Ovary (tissue), 10 donors: Measurements from ENCODE around the gene CD3E. TPM values are rescaled to one million over a fixed set of nuclear protein-coding genes. Genes with fewer than 3 reads are reported as not detected.

Experiments
- DNase-seq, 5 donors: peaks; one replicate each; pipeline ENCODE4 v3.0.0-alpha.2; 2019 to 2020
- H3K27ac ChIP-seq, 2 donors: fragments of 200-600 bp; one replicate each; pipeline versions ENCODE4 v1.5.1 to v1.8.0; 2019 to 2022
- H3K27me3 ChIP-seq: fragments of 200-600 bp; one replicate; pipeline ENCODE4 v1.8.0; 2022
- H3K36me3 ChIP-seq: fragments of 200-600 bp; sonication (generic); one replicate; pipeline ENCODE4 v1.5.1; 2019
- H3K4me1 ChIP-seq: one replicate; pipeline ENCODE4 v1.8.1; 2013; ENCODE audit warnings: mild to moderate bottlenecking, moderate library complexity; ENCODE audit not compliant: insufficient read depth
- H3K4me3 ChIP-seq: fragments of 200-600 bp; sonication (generic); one replicate; pipeline ENCODE4 v1.5.1; 2017
- H3K9me3 ChIP-seq, 2 donors: fragments of 200-600 bp in 1 of 2; sonication (generic) in 1 of 2; one replicate each; pipeline versions ENCODE4 v1.5.1 to v1.8.1; 2013 to 2019; ENCODE audit warnings: mild to moderate bottlenecking in 1 of 2, moderate library complexity in 1 of 2
- EP300 ChIP-seq: sonication (generic); formaldehyde crosslinking; IDR thresholded peaks from one replicate; pipeline ENCODE4 v1.6.1; 2017; ENCODE audit warnings: antibody characterized with exemption
- POLR2A ChIP-seq: fragments of 450-650 bp; IDR thresholded peaks from one replicate; pipeline ENCODE4 v1.6.1; 2017; ENCODE audit warnings: antibody characterized with exemption, mild to moderate bottlenecking, moderate library complexity
- WGBS, 3 donors: extraction: QIAGEN DNeasy Blood & Tissue Kit in 1 of 3; methylation state at CpG; one replicate each; pipeline versions ENCODE4 v1.1.5 to v1.1.7; 2013 to 2017; 5-methylcytosine and 5-hydroxymethylcytosine counted together
- intact Hi-C, 4 donors: fragments of 100-400 bp; cut with DNase I; formaldehyde crosslinking; loops; one replicate each; pipeline versions ENCODE4 v1.11.0 to v1.15.1; 2022 to 2023
- long read RNA-seq, 3 donors: library from polyadenylated mRNA in 2 of 3; unstranded in 2 of 3; transcript quantifications; one replicate each; pipeline ENCODE4 v2.0.0 and lab custom pipeline, GENCODE V29; 2021 to 2026
- polyA plus RNA-seq, 2 donors: library from polyadenylated mRNA; stranded (reverse); fragments of 200-250 nt in 1 of 2; fragments of 350-450 nt in 1 of 2; fragmentation: Illumina TruSeq in 1 of 2; extraction: RNeasy Lipid Tissue Mini Kit (QIAGEN cat#74804) in 1 of 2; gene quantifications; one replicate each; pipeline ENCODE4 v1.2.3, GENCODE V29; 2013 to 2014
- total RNA-seq, 7 donors: library from RNA; depleted of rRNA in 2 of 7; stranded (reverse); fragments of >200 nt in 2 of 7; fragmentation: NEBNext Ultra II Directional in 3 of 7; extraction: Animal tissue kit (Norgen Biotek cat#: 25700) in 3 of 7; gene quantifications; one replicate each; pipeline versions ENCODE4 v1.1.0 to v1.2.4, GENCODE V29; 2016 to 2023
- TF ChIP-seq, protein P1 (sequence below), 3 donors: fragments of 450-650 bp in 2 of 3; fragments of 200-600 bp in 1 of 3; IDR thresholded peaks; one replicate each; pipeline versions ENCODE4 v1.5.1 to v1.8.0; 2016 to 2022; ENCODE audit warnings: antibody characterized with exemption in 3 of 3, mild to moderate bottlenecking in 1 of 3
- donor health status: DM: no; HTN: no; CAD: no; lungs with moderate emphysema.
- donor health status: DM: no; HTN: no; CAD: no.
- donor health status: Bipolar disorder and iron deficiency.
- donor health status: DM: yes; HTN: yes; CAD: no.
- donor health status: DM: no; HTN: no; CAD: no.
- donor health status: DM: yes; HTN: yes; CAD: no.

CD3E gene
- total RNA-seq = 1 to 10 TPM in 2 of 7 donors, under 1 TPM in 4, not detected in 1; 0.36 to 2.5 (median 0.59) TPM
- polyA plus RNA-seq = 10 to 100 TPM in 1 of 2 donors, under 1 TPM in 1; 0.94 to 11.0 TPM
- long read RNA-seq, donor 1 = 0 reads
- long read RNA-seq, donor 2 = 0 reads
- long read RNA-seq, donor 3, partial matches to known transcripts = 0 of 2 reads
- long read RNA-seq, donor 3, other reads (novel, unspliced or antisense) = 2 of 2 reads

DNA sequence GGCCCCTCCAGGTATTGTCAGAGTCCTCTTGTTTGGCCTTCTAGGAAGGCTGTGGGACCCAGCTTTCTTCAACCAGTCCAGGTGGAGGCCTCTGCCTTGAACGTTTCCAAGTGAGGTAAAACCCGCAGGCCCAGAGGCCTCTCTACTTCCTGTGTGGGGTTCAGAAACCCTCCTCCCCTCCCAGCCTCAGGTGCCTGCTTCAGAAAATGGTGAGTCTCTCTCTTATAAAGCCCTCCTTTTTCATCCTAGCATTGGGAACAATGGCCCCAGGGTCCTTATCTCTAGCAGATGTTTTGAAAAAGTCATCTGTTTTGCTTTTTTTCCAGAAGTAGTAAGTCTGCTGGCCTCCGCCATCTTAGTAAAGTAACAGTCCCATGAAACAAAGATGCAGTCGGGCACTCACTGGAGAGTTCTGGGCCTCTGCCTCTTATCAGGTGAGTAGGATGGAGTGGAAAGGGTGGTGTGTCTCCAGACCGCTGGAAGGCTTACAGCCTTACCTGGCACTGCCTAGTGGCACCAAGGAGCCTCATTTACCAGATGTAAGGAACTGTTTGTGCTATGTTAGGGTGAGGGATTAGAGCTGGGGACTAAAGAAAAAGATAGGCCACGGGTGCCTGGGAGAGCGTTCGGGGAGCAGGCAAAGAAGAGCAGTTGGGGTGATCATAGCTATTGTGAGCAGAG, at the start of gene CD3E:
Gene CD3E, plus strand, starts transcription at position 163 of the 681 bp plus-strand sequence. Its CDS starts 223 bp downstream, at position 386.
- no peaks in the 10 kb centered on the region for H3K9me3 ChIP-seq
- intact Hi-C loops = no loop called here
- H3K27ac ChIP-seq = no peak within 1 kb of the TSS
- WGBS, 3 donors = 71 to 81% (median 80%) methylated on average over 8 of the region's 8 CpGs
- no peaks in the 10 kb centered on the region for H3K36me3 ChIP-seq
- H3K4me3 ChIP-seq = no peak within 1 kb of the TSS
- TF ChIP-seq, protein P1, sequence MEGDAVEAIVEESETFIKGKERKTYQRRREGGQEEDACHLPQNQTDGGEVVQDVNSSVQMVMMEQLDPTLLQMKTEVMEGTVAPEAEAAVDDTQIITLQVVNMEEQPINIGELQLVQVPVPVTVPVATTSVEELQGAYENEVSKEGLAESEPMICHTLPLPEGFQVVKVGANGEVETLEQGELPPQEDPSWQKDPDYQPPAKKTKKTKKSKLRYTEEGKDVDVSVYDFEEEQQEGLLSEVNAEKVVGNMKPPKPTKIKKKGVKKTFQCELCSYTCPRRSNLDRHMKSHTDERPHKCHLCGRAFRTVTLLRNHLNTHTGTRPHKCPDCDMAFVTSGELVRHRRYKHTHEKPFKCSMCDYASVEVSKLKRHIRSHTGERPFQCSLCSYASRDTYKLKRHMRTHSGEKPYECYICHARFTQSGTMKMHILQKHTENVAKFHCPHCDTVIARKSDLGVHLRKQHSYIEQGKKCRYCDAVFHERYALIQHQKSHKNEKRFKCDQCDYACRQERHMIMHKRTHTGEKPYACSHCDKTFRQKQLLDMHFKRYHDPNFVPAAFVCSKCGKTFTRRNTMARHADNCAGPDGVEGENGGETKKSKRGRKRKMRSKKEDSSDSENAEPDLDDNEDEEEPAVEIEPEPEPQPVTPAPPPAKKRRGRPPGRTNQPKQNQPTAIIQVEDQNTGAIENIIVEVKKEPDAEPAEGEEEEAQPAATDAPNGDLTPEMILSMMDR (IDR thresholded peaks at IDR 0.05) = no peak
- no peak for TF ChIP-seq POLR2A
- TF ChIP-seq EP300 = no peak
- no peak for DNase-seq
- H3K27me3 ChIP-seq = no peaks in the 10 kb centered on the region
- H3K4me1 ChIP-seq = no peaks in the 10 kb centered on the region

DNA sequence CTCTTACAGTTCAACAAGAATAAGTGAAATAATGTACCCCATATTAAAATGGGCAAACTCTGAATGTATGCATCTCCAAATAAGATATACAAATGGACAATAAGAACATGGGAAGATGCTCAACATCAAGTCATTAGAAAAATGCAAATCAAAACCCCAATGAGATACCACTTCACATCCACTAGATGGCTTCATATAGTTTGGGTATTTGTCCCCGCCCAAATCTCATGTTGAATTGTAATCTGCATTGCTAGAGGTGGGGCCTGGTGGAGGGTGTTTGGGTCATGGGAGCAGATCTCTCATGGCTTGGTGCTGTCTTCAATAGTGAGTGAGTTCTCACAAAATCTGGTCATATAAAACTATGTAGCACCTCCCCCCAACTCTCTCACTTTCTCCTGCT, 46.1 kb upstream of the CD3E start:
- Histone ChIP-seq H3K4me1 (no peaks in the 10 kb centered on the region), H3K4me3 (no peak overlapping the region), H3K36me3 (no peaks in the 10 kb centered on the region), H3K9me3 (no peaks in the 10 kb centered on the region), H3K27ac (no peak overlapping the region), H3K27me3 (no peaks in the 10 kb centered on the region)
- WGBS, 3 donors = 0 to 76% (median 0%) methylated on average over 1 of the region's 1 CpG
- intact Hi-C loops = no loop called here
- no peak for DNase-seq
- TF ChIP-seq EP300 = no peak
- no peak for TF ChIP-seq POLR2A
- TF ChIP-seq, protein P1 (IDR thresholded peaks at IDR 0.05) = no peak

DNA sequence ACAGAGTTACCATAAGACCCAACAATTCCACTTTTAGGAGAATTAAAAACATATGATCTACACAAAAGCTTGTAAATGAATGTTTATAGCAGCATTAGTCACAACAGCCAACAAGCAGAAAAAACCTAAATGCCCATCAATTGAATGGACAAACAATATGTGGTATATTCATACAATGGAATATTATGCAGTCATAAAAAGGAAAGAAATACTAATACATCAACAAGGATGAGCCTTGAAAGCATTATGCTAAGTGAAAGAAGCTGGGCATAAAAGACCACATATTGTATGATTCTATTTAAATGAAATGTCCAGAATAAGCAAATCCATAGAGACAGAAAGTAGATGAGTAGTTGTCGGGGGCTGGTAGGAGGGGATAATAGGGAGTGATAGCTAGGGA, 45.4 kb upstream of the CD3E start:
- DNase-seq = no peak
- no peak overlapping the region for H3K4me3 ChIP-seq
- no peaks in the 10 kb centered on the region for H3K36me3 ChIP-seq
- H3K4me1 ChIP-seq = no peaks in the 10 kb centered on the region
- intact Hi-C loops = no loop called here
- H3K9me3 ChIP-seq = no peaks in the 10 kb centered on the region
- TF ChIP-seq EP300 (no peak), POLR2A (no peak)
- TF ChIP-seq, protein P1 (IDR thresholded peaks at IDR 0.05) = no peak
- no peaks in the 10 kb centered on the region for H3K27me3 ChIP-seq
- H3K27ac ChIP-seq = no peak overlapping the region
- WGBS, 3 donors = 98 to 100% (median 100%) methylated on average over 1 of the region's 1 CpG

DNA sequence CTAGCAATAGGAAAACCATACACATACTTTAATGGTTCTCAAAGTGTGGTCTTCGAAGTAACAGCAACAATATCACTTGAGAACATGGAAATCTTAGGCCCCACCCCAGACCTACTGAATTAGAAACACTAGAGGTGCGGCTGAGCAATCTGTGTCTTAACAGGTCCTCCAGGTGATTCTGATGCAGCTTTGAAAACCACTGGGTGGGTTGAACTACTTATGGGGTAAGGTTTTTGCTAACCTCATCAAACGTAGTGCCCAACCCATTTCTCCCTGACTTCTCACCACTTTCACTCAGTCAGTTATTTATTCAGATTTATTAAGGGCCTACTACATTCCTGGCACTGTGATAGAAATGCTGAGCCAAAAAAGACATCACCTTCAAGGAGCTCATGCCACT, 44.2 kb upstream of the CD3E start:
- intact Hi-C loops = no loop called here

More for the DNA sequence above, 44.2 kb upstream of the CD3E start:
- H3K9me3 ChIP-seq = no peaks in the 10 kb centered on the region
- no peaks in the 10 kb centered on the region for H3K27me3 ChIP-seq
- WGBS, 3 donors = 82 to 86% (median 82%) methylated on average over 3 of the region's 3 CpGs
- H3K4me3 ChIP-seq = no peak overlapping the region
- no peak for TF ChIP-seq POLR2A
- TF ChIP-seq, protein P1 (IDR thresholded peaks at IDR 0.05) = no peak
- DNase-seq = no peak
- H3K36me3 ChIP-seq = no peaks in the 10 kb centered on the region
- no peaks in the 10 kb centered on the region for H3K4me1 ChIP-seq
- no peak overlapping the region for H3K27ac ChIP-seq
